ENCODE results near the gene DGKG.

DGKG gene

GRCh38 chr3:186367631-186368030, 5.6 kb upstream of the DGKG start:
- no peak for DNase-seq (ENCODE audit: low read depth, low spot score)

GRCh38 chr3:186366206-186366605, 4.2 kb upstream of the DGKG start:
- DNase-seq (ENCODE audit: low read depth, low spot score) = no peak

GRCh38 chr3:186365202-186365974, 3.4 kb upstream of the DGKG start:
- no peak for DNase-seq (ENCODE audit: low read depth, low spot score)

DNA sequence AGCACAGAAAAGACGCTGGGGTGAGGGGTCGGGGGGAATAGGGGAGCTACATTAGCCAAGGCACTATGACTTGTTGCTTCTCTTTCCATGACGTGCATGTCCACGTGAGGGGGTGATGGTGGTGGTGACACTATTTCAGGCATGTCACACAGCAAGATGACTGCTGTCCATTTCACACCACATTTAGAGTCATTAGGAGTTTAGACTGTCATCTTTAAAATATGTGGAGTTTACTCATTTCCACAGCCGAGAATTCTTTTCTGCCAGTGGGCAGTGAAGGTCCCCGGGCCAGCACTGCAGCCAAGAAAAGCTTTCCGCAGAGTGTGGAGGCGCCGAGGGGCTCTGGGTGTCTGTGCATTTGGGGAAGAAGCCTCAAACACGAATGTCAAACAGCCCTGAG, 954 bp upstream of the DGKG start:
- DNase-seq (ENCODE audit: low read depth, low spot score) = no peak

DNA sequence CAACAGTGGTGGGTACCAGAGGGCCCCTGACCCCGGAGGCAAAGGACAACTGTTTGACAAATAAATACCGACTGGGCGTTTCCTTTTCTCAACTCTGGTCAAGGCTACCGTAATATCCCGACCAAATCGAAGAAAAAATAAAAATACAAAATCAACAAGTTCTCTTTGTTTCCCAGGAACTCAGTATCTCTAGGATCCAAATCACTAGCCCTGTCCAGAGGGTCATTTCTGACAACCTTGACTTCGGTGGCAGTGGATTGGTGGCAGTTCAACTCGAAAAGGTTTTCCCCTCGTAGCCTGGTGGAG, 456 bp upstream of the DGKG start:
- no peak for DNase-seq (ENCODE audit: low read depth, low spot score)

DNA sequence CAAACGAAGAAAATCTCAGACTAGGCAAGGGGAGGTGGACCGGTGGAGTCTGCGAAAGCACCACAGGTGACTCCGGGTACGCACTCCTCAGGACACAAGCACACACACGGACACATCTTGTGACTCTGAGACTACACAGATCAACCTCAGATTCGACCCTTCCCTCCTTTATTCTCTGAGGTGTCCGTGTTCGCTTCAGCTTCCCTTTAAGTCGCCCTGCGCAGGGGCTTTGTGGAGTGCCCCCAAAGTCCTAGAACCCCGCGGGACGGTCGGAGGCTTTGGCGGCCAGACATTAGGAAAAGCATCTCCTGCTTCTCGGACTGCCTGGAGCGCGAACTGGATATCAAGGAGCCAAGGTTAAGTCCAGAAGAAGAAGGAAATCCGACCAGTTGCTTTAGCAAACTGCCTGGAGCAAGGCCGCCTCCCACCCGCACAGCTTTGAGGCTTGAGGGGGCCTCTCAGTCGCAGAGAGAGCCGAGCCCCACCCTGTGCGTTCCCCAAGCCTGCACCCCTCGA, 730 bp downstream of the DGKG start:
- DNase-seq (ENCODE audit: low read depth, low spot score) = peak; percentile 10

- peak; percentile 26 for DNase-seq (ENCODE audit: low read depth, low spot score)
These were observed 1.3 kb downstream of the DGKG start for GRCh38 chr3:186360779-186361178.

- no peak for DNase-seq (ENCODE audit: low read depth, low spot score)
These were observed 3.0 kb downstream of the DGKG start for GRCh38 chr3:186359078-186359477.

- DNase-seq (ENCODE audit: low read depth, low spot score) = no peak
These were observed 5.9 kb downstream of the DGKG start for GRCh38 chr3:186356152-186356551.

DNA sequence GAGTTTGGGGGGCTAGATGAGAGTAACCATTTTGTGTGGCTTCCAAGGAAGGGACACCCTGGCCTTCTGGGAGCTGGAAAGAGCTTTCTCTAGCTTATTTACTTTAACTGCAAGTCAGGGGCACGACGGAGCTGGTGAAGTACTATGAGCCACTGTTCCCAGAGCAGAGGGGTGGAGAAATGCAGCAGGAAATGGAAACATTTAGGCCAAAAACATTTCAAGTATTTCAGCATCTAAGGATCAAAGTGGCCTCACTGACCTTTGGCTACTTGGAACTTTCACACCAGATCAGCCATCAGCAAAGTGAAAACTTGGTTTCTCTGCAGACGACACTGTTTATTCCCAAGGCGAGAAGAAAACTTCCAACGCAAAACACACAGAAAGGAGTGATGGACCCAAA, 7.9 kb downstream of the DGKG start:
- DNase-seq (ENCODE audit: low read depth, low spot score) = peak; percentile 41

- no peak for DNase-seq (ENCODE audit: low read depth, low spot score)
These were observed 9.7 kb downstream of the DGKG start for GRCh38 chr3:186352369-186352768.

- no peak for DNase-seq (ENCODE audit: low read depth, low spot score)
These were observed 19.8 kb downstream of the DGKG start for GRCh38 chr3:186342197-186342596.

- DNase-seq (ENCODE audit: low read depth, low spot score) = no peak
These were observed 21.8 kb downstream of the DGKG start for GRCh38 chr3:186340204-186340603.

DNA sequence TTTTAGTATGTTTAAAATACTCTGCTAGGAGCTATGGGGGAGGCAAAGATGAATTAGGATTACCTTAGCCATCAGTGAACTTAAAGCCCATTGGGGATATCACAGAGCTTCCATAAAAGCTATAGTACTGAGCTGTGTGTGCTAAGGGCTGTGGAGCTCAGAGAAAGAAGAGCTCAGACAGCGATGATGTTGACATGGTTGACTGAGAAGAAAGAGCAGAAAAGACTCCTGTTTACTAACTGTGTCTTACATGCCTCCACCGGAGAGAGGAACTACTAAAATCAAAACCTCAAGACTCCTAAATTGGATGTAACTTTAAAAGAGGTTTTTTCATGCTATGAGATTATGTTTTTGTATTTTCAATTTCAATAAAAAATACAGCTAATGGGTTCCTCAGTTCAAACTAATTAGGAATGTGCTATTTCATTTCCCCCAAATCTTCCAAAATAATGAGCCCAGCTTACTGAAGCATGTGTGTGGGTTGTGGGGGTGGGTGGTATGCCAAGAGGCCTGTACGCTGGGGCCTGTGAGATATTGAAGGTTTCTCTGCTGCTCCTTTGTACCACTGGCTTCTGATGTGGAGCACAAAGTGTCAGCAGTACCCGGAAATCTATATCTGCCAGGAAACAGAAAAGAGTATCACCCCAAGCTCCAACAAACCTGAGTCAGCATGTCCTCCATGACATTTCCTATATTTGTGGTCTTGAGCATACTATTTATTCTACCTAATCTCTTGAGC, 22.7 kb downstream of the DGKG start:
- DNase-seq (ENCODE audit: low read depth, low spot score) = no peak

- DNase-seq (ENCODE audit: low read depth, low spot score) = no peak
These were observed 28.8 kb downstream of the DGKG start for GRCh38 chr3:186333256-186333655.

GRCh38 chr3:186330772-186331460, 31.1 kb downstream of the DGKG start:
- no peak for DNase-seq (ENCODE audit: low read depth, low spot score)

DNA sequence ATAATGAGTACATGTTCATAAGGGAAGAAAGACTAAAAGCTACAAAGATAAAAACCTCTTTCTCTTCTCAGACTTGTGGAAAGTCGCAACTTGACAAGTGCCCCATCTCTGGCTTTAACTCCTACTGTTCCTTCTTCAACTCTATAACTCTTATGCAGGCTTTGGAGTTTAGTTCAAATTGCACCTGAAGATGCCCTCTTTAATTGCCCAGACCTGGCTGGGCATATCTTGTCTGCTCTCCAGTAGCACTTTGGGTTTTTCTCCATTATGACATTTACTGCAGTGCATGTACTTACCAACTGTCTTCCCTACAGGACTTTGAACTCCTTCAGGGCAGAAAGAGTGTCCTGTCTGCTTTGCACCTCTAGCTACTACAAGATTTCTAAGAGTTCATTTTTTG, 32.4 kb downstream of the DGKG start:
- no peak for DNase-seq (ENCODE audit: low read depth, low spot score)

GRCh38 chr3:186327912-186328487, 34.0 kb downstream of the DGKG start:
- no peak for DNase-seq (ENCODE audit: low read depth, low spot score)

DNA sequence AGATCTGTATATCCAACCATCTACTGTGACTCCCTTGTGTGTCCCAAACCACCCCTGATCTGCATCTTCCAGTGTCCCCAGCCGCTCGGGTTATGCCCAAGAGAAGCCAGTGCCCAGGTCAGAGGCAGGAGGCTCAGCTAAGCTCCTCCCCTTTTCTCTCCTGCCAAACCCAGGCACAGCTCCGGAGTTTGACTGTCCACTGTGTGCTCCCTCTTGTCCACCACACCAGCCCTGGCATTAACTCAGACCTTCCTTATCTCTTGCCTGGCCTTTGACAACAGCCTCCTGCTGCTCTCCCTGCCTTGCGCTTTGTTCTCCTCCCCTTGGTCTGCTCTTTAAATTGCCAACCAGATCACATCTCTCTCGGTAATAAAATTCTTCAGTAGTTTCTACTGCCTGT, 39.3 kb downstream of the DGKG start:
- peak; percentile 24 for DNase-seq (ENCODE audit: low read depth, low spot score)

GRCh38 chr3:186321746-186322145, 40.3 kb downstream of the DGKG start:
- no peak for DNase-seq (ENCODE audit: low read depth, low spot score)

GRCh38 chr3:186320862-186321568, 41.0 kb downstream of the DGKG start:
- peak; percentile 3 for DNase-seq (ENCODE audit: low read depth, low spot score)

DNA sequence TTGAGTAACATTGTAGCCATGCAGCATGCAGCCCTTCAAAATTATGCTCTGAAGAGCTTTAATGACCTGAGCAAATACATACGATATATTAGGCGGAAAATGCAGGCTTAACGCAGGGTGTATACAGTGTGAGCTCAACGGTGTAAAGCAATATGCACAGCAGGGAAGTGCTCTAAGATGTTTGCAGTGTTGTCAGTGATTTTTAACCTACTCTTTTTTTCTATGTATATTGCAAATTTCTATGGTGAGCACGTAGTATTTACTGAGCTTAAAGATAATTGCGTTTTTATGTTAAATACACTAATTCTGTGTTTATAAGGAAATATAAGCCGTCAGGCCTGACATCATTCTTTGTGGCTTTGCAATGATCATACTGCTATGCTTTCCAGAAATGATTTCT, 42.1 kb downstream of the DGKG start:
- DNase-seq (ENCODE audit: low read depth, low spot score) = no peak
